GM18909 (cell line): ENCODE results near the gene FGF12.
"Not testable (repeated sequence)": the region's sequence is repeated elsewhere in the genome, so short reads cannot be mapped to it uniquely, and the experiment has no call there.

Experiments used
- ATAC-seq: cut with Tn5 transposase; IDR thresholded peaks from one replicate; pipeline ENCODE4 v1.9.1; 2021; ENCODE audit warnings: mild to moderate bottlenecking; ENCODE audit not compliant: unreplicated experiment, poor library complexity

FGF12 gene

GRCh38 chr3:192727032-192727847 is at the start of gene FGF12:
Gene FGF12, minus strand, starts transcription at chr3:192727541.
- ATAC-seq, result no peak

GRCh38 chr3:192774341-192774740 is 47.0 kb upstream of the FGF12 start:
- ATAC-seq, result not testable (repeated sequence)

GRCh38 chr3:192772240-192772894 is 45.0 kb upstream of the FGF12 start:
- no peak for ATAC-seq

GRCh38 chr3:192758654-192759053 is 31.3 kb upstream of the FGF12 start:
- no peak for ATAC-seq

GRCh38 chr3:192751148-192751547 is 23.8 kb upstream of the FGF12 start:
- no peak for ATAC-seq

GRCh38 chr3:192750201-192750600 is 22.9 kb upstream of the FGF12 start:
- ATAC-seq, result no peak

- ATAC-seq, result no peak
These were observed 20.4 kb upstream of the FGF12 start for GRCh38 chr3:192747746-192748145.

GRCh38 chr3:192747145-192747544 is 19.8 kb upstream of the FGF12 start:
- no peak for ATAC-seq

- ATAC-seq, result no peak
These were observed 17.8 kb upstream of the FGF12 start for GRCh38 chr3:192745150-192745549.

- not testable (repeated sequence) for ATAC-seq
These were observed 17.3 kb upstream of the FGF12 start for GRCh38 chr3:192744604-192745003.

- ATAC-seq, result no peak
These were observed 10.2 kb upstream of the FGF12 start for GRCh38 chr3:192737506-192737905.

GRCh38 chr3:192731233-192731632 is 3.9 kb upstream of the FGF12 start:
- no peak for ATAC-seq

GRCh38 chr3:192726385-192726784 is 956 bp downstream of the FGF12 start:
- no peak for ATAC-seq

GRCh38 chr3:192719964-192720363 is 7.4 kb downstream of the FGF12 start:
- ATAC-seq, result no peak

- no peak for ATAC-seq
These were observed 9.2 kb downstream of the FGF12 start for GRCh38 chr3:192718156-192718555.

- ATAC-seq, result no peak
These were observed 12.2 kb downstream of the FGF12 start for GRCh38 chr3:192715126-192715525.

- not testable (repeated sequence) for ATAC-seq
These were observed 16.2 kb downstream of the FGF12 start for GRCh38 chr3:192711126-192711525.

GRCh38 chr3:192710366-192710765 is 17.0 kb downstream of the FGF12 start:
- no peak for ATAC-seq

GRCh38 chr3:192706272-192706671 is 21.1 kb downstream of the FGF12 start:
- no peak for ATAC-seq

- no peak for ATAC-seq
These were observed 26.5 kb downstream of the FGF12 start for GRCh38 chr3:192700885-192701284.

- ATAC-seq, result no peak
These were observed 30.3 kb downstream of the FGF12 start for GRCh38 chr3:192696943-192697587.
